A673 (cell line): ENCODE data around the gene OR9A2. TPM values are rescaled to one million over a fixed set of nuclear protein-coding genes. Genes with fewer than 3 reads are reported as not detected.

ENCODE experiments used
- BruUV-seq: library from RNA; stranded (reverse); fragments of 400-500 nt; replicated peaks from 2 replicates; lab custom pipeline; 2021; lab: Mats Ljungman, UMichigan
- CTCF ChIA-PET: fragments of 300-600 bp; sonication (Branson Sonifier 250); formaldehyde crosslinking; loops from one replicate; lab custom pipeline; 2022; ENCODE audit warnings: antibody characterized with exemption; lab: Charles Lee
- POLR2A ChIA-PET: fragments of 300-600 bp; sonication (Branson Sonifier 250); formaldehyde crosslinking; loops from one replicate; lab custom pipeline; 2022; ENCODE audit warnings: antibody characterized with exemption; ENCODE audit not compliant: low non-redundant PET; lab: Charles Lee
- DNase-seq: peaks from one replicate; pipeline ENCODE4 v3.0.0-alpha.2; 2015; ENCODE audit warnings: low spot score
- H3K27ac ChIP-seq: fragments of 200-600 bp; sonication (generic); 2 replicates; pipeline ENCODE4 v1.5.1; 2016; ENCODE audit warnings: mixed run types, low read depth, mild to moderate bottlenecking, mixed read lengths, antibody characterized with exemption, low read length; ENCODE audit not compliant: poor library complexity, severe bottlenecking
- H3K27me3 ChIP-seq: fragments of 200-600 bp; sonication (generic); replicated peaks from 2 replicates; pipeline ENCODE4 v1.6.1; 2017; ENCODE audit warnings: mixed run types, low read depth, mild to moderate bottlenecking, mixed read lengths, antibody characterized with exemption, low read length; ENCODE audit not compliant: insufficient read depth, poor library complexity
- H3K36me3 ChIP-seq: fragments of 200-600 bp; sonication (generic); 2 replicates; pipeline ENCODE4 v1.6.1; 2016; ENCODE audit warnings: mixed run types, mild to moderate bottlenecking, mixed read lengths, antibody characterized with exemption, low read length; ENCODE audit not compliant: insufficient read depth, poor library complexity, severe bottlenecking
- H3K4me1 ChIP-seq: fragments of 200-600 bp; sonication (generic); 2 replicates; pipeline ENCODE4 v1.6.1; 2017; ENCODE audit warnings: mixed run types, mild to moderate bottlenecking, mixed read lengths, antibody characterized with exemption, low read length; ENCODE audit not compliant: insufficient read depth, poor library complexity, severe bottlenecking
- H3K4me3 ChIP-seq: fragments of 200-600 bp; sonication (generic); 2 replicates; pipeline ENCODE4 v1.5.1; 2016; ENCODE audit warnings: low read depth, mixed run types, mild to moderate bottlenecking, mixed read lengths, low read length; ENCODE audit not compliant: poor library complexity, severe bottlenecking
- H3K9me3 ChIP-seq: fragments of 200-600 bp; sonication (generic); 2 replicates; pipeline ENCODE4 v1.6.1; 2016; ENCODE audit warnings: mixed run types, low read depth, mild to moderate bottlenecking, mixed read lengths, antibody characterized with exemption, low read length; ENCODE audit not compliant: poor library complexity, severe bottlenecking
- CTCF ChIP-seq: fragments of 300-800, 200-600 bp; sonication (generic); conservative IDR thresholded peaks from 2 replicates; pipeline ENCODE4 v1.5.1; 2017; ENCODE audit warnings: low read depth, mild to moderate bottlenecking, antibody characterized with exemption, low read length, moderate library complexity, mixed read lengths
- EZH2 ChIP-seq: fragments of 200-600 bp; sonication (generic); IDR thresholded peaks from 2 replicates; pipeline ENCODE4 v1.6.1; 2017; ENCODE audit warnings: borderline replicate concordance, low read depth, mild to moderate bottlenecking, mixed read lengths, antibody characterized with exemption, low read length; ENCODE audit not compliant: poor library complexity, severe bottlenecking
- intact Hi-C: fragments of 100-400 bp; cut with micrococcal nuclease; formaldehyde crosslinking; loops from one replicate; pipeline ENCODE4 v1.10.0; 2022; ENCODE audit not compliant: unreplicated experiment
- total RNA-seq: library from RNA; stranded (reverse); gene quantifications from 2 replicates; pipeline ENCODE4 v1.2.3, GENCODE V29; 2021

The OR9A2 gene
- total RNA-seq, 1 experiment from 2014 or later = not detected

GRCh38 chr7:143015926-143016490 is 10.9 kb downstream of the OR9A2 start:
- Histone ChIP-seq H3K27me3 (peaks cover 3% of the 10 kb centered on the region), H3K27ac (no peak overlapping the region), H3K4me3 (no peak overlapping the region), H3K36me3 (no peaks in the 10 kb centered on the region), H3K9me3 (no peaks in the 10 kb centered on the region), H3K4me1 (no peaks in the 10 kb centered on the region)
- ChIA-PET CTCF (no interaction called here), POLR2A (no interaction called here)
- intact Hi-C loops = no loop called here
- no TSS peak for BruUV-seq
- TF ChIP-seq CTCF (no peak), EZH2 (no peak)
- no peak for DNase-seq

GRCh38 chr7:143015084-143015483 is 11.8 kb downstream of the OR9A2 start:
- Histone ChIP-seq H3K27ac (no peak overlapping the region), H3K36me3 (no peaks in the 10 kb centered on the region), H3K27me3 (peaks cover 3% of the 10 kb centered on the region), H3K9me3 (no peaks in the 10 kb centered on the region), H3K4me1 (no peaks in the 10 kb centered on the region), H3K4me3 (no peak overlapping the region)
- POLR2A ChIA-PET = interaction anchor here (0.6 kb wide), 1 partner anchor 245 kb away, joined by 4 read pairs; no protein-coding TSS in a partner anchor
- intact Hi-C loops = no loop called here
- DNase-seq = no peak
- TF ChIP-seq EZH2 (no peak), CTCF (no peak)
- BruUV-seq = no TSS peak
- CTCF ChIA-PET = no interaction called here

- no peak for DNase-seq
- H3K4me1 ChIP-seq = no peaks in the 10 kb centered on the region
- no peak overlapping the region for H3K27ac ChIP-seq
- no peaks in the 10 kb centered on the region for H3K36me3 ChIP-seq
- POLR2A ChIA-PET = no interaction called here
- no peak overlapping the region for H3K4me3 ChIP-seq
- peaks cover 3% of the 10 kb centered on the region for H3K27me3 ChIP-seq
- intact Hi-C loops = no loop called here
- no TSS peak for BruUV-seq
- H3K9me3 ChIP-seq = no peaks in the 10 kb centered on the region
- no peak for TF ChIP-seq EZH2
- TF ChIP-seq CTCF = no peak
- CTCF ChIA-PET = no interaction called here
Measured at GRCh38 chr7:143013893-143014292, 13.0 kb downstream of the OR9A2 start.
